ENCODE results near the gene POGLUT3. TPM values are rescaled to one million over a fixed set of nuclear protein-coding genes. Genes with fewer than 3 reads are reported as not detected.

Gene POGLUT3
- total and polyA plus RNA-seq, 9 of the 15 experiments (the other 6 are each of a cell fraction or from before 2014, with no cell fraction given): 4.6 to 29.7 (median 17.8) TPM

DNA sequence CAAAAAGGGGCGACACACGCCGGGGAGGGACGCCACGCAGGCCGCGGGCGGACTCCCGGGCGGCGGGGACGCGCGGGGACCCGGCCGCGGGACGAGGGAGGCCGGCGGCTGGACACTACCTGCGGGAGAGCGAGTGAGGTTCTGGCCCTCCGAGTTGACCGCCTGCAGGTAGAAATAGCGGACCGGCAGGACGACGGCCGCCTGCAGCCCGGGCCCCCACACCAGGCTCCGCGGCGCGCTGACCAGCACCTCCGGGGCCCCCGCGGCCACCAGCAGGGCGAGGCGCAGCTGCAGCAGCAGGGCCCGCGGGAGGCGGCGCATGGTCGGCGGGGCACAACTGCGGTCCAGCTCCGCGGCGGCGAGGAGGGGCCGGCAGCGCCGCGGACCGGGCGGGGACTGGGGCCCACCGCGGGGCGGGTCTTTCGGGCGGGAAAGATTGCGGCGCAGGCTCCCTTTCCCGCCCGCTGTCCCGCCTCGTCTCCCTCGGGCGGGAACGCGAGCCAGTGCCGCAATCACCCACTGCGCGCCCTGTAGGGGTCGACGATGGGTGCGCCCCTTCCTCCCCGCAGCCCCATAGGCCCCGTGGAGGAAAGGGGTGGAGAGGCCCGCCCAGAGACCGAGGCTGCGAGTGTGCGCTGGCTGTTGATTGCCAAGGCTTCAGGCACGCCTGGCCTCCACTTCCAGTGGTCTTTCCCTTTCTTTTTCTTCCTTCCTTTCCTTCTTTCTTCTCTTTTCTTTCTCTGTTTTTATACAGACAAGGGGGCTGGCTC is at the start of gene POGLUT3 (continued):
- TF ChIP-seq, protein P1, sequence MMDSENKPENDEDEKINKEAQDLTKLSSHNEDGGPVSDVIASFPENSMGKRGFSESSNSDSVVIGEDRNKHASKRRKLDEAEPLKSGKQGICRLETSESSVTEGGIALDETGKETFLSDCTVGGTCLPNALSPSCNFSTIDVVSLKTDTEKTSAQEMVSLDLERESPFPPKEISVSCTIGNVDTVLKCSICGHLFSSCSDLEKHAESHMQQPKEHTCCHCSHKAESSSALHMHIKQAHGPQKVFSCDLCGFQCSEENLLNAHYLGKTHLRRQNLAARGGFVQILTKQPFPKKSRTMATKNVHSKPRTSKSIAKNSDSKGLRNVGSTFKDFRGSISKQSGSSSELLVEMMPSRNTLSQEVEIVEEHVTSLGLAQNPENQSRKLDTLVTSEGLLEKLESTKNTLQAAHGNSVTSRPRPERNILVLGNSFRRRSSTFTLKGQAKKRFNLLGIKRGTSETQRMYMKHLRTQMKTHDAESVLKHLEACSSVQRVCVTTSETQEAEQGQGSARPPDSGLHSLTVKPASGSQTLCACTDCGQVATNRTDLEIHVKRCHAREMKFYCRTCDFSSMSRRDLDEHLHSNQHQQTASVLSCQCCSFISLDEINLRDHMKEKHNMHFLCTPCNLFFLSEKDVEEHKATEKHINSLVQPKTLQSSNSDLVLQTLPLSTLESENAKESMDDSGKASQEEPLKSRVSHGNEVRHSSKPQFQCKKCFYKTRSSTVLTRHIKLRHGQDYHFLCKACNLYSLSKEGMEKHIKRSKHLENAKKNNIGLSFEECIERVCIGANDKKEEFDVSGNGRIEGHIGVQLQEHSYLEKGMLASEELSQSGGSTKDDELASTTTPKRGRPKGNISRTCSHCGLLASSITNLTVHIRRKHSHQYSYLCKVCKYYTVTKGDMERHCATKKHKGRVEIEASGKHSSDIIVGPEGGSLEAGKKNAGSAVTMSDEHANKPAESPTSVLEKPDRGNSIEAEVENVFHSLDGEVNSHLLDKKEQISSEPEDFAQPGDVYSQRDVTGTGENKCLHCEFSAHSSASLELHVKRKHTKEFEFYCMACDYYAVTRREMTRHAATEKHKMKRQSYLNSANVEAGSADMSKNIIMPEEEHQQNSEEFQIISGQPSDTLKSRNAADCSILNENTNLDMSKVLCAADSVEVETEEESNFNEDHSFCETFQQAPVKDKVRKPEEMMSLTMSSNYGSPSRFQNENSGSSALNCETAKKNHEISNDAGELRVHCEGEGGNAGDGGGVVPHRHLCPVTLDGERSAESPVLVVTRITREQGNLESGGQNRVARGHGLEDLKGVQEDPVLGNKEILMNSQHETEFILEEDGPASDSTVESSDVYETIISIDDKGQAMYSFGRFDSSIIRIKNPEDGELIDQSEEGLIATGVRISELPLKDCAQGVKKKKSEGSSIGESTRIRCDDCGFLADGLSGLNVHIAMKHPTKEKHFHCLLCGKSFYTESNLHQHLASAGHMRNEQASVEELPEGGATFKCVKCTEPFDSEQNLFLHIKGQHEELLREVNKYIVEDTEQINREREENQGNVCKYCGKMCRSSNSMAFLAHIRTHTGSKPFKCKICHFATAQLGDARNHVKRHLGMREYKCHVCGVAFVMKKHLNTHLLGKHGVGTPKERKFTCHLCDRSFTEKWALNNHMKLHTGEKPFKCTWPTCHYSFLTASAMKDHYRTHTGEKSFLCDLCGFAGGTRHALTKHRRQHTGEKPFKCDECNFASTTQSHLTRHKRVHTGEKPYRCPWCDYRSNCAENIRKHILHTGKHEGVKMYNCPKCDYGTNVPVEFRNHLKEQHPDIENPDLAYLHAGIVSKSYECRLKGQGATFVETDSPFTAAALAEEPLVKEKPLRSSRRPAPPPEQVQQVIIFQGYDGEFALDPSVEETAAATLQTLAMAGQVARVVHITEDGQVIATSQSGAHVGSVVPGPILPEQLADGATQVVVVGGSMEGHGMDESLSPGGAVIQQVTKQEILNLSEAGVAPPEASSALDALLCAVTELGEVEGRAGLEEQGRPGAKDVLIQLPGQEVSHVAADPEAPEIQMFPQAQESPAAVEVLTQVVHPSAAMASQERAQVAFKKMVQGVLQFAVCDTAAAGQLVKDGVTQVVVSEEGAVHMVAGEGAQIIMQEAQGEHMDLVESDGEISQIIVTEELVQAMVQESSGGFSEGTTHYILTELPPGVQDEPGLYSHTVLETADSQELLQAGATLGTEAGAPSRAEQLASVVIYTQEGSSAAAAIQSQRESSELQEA (IDR thresholded peaks at IDR 0.05; ENCODE audit: low read depth): peak; percentile 60
- TF ChIP-seq ZNF445 (CRISPR knock-in tag; IDR thresholded peaks at IDR 0.05; ENCODE audit: low read depth) (no peak), CHD1 (IDR thresholded peaks at IDR 0.05; ENCODE audit: low read length) (no peak), GATAD2B (IDR thresholded peaks at IDR 0.05; ENCODE audit: borderline replicate concordance) (peak; percentile 94), EZH2 (IDR thresholded peaks at IDR 0.05; ENCODE audit: borderline replicate concordance, low read depth, low read length) (no peak), HMGN3 (IDR thresholded peaks at IDR 0.05; ENCODE audit: borderline replicate concordance, extremely low read depth, insufficient read length, low read depth, low read length) (peak; percentile 45), E2F3 (CRISPR knock-in tag; IDR thresholded peaks at IDR 0.05) (peak; percentile 98), MCM5 (IDR thresholded peaks at IDR 0.05; ENCODE audit: low read depth) (no peak), TAF9B (IDR thresholded peaks at IDR 0.05; ENCODE audit: partially characterized antibody) (no peak), SIX5 (IDR thresholded peaks at IDR 0.05; ENCODE audit: borderline replicate concordance in 1 of 2, insufficient read depth in 1 of 2, low read depth in 1 of 2, low read length in 2 of 2) (no peak), EGR1 (conservative IDR thresholded peaks at IDR 0.05) (0 out of 2 replicates have a peak, but pooled peaks have one; percentile 6), ZNF143 (CRISPR knock-in tag; IDR thresholded peaks at IDR 0.05) (peak; percentile 43; the same call in 1 of the 2 replicates)
- TF ChIP-seq, protein P2, sequence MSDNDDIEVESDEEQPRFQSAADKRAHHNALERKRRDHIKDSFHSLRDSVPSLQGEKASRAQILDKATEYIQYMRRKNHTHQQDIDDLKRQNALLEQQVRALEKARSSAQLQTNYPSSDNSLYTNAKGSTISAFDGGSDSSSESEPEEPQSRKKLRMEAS (CRISPR knock-in tag; IDR thresholded peaks at IDR 0.05): peak; percentile 97
- TF ChIP-seq, protein P3, sequence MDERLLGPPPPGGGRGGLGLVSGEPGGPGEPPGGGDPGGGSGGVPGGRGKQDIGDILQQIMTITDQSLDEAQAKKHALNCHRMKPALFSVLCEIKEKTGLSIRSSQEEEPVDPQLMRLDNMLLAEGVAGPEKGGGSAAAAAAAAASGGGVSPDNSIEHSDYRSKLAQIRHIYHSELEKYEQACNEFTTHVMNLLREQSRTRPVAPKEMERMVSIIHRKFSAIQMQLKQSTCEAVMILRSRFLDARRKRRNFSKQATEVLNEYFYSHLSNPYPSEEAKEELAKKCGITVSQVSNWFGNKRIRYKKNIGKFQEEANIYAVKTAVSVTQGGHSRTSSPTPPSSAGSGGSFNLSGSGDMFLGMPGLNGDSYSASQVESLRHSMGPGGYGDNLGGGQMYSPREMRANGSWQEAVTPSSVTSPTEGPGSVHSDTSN (CRISPR knock-in tag; IDR thresholded peaks at IDR 0.05; ENCODE audit: low read depth): no peak
- TF ChIP-seq, protein P3 (tag; conservative IDR thresholded peaks at IDR 0.05; ENCODE audit: low read depth): no peak

All from K562 (cell line).